Right lung (tissue), 5 donors: ENCODE data around the gene HOXB6. TPM values are rescaled to one million over a fixed set of nuclear protein-coding genes. Genes with fewer than 3 reads are reported as not detected.
A peak's percentile ranks its signal among the peaks of the same experiment; 100 is the strongest.

ENCODE experiments used
- DNase-seq, 2 donors: peaks; one replicate each; pipeline ENCODE4 v3.0.0-alpha.2; 2013
- polyA plus RNA-seq, 5 donors: library from polyadenylated mRNA; unstranded; fragments of 120-200 nt; gene quantifications; one replicate each; pipeline versions ENCODE4 v1.2.1 to v1.2.3, GENCODE V29; 2013; ENCODE audit warnings: inconsistent platforms in 1 of 5, low replicate concordance in 1 of 5; ENCODE audit not compliant: insufficient read length in 5 of 5, insufficient read depth in 1 of 5

Gene HOXB6
- polyA plus RNA-seq, 5 donors, result 11.9 to 14.9 (median 13.3) TPM

- peak in 1 of 2 donors; percentile 29 for DNase-seq
Measured at GRCh38 chr17:48596000-48596734, 8.6 kb downstream of the HOXB6 start.

DNA sequence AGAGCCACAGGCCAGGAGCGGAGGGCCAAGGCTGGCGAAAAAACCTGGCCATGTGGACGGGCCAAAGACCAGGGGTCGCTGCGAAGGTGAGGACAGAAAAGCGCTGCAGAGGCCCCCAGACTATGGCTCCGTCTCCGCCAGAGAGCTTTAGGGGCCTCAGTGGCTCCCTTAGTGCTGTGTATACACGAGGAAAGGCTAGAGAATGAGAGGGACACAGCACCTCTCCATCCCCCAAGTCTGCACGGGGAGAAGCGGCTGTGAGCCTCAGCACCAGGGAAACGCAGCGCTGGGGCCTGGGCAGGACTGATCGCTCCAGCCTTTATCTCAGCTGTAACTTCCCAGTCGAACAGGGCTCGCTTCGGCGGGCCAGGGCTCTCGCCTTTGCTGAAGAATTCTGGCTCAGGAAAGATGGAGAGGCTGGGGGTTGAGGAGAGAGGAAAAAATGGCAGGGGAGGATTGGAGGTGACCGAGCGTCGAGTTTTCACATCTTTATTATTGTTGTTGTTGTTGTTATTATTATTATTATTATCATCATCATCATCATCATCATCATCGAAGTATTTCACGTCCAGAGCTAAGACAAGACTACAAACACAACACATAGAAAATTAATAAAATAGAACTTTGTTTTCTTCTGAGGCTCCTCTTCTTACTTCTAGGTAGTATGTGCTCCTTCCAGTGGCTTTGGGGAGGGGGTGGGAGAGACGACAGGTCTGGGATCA, 9.3 kb downstream of the HOXB6 start:
- DNase-seq, result no peak

DNA sequence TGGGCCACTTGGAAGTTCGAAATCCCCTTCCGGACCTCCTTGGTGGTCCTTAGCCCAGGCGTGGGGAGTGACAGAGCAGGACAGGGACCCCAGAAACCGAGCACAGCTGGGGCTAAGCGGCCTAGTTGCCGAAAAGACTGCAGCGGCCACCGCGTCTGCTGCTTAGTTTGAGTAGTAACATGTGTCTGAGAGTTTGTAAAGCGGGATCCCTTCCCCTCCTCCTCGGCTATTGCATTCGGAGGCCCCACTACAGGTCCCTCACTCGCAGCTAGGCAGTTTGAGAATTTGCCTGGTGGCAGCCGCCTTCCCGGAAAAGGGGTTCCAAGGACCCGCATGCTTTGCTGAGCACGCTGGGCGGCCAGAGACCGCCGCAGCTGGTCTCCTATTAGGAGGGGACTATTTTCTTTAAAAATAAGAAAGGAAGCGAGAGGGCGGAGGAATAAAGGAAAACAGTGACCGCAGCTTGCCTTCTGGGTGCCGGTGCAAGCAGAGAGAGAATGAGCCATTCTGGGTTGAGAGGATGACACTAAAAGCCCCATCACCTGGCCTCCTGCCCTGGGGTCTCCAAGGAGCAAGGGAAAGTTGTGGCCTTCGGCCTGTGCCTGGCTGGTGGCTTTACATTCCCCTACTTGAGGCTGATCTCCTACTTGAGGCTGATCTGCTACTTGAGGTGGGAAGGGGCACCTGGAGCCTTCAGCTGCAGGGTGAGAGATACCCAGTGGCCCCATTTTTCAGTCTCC, 10.1 kb downstream of the HOXB6 start:
- peak in 1 of 2 donors; percentile 62 for DNase-seq

DNA sequence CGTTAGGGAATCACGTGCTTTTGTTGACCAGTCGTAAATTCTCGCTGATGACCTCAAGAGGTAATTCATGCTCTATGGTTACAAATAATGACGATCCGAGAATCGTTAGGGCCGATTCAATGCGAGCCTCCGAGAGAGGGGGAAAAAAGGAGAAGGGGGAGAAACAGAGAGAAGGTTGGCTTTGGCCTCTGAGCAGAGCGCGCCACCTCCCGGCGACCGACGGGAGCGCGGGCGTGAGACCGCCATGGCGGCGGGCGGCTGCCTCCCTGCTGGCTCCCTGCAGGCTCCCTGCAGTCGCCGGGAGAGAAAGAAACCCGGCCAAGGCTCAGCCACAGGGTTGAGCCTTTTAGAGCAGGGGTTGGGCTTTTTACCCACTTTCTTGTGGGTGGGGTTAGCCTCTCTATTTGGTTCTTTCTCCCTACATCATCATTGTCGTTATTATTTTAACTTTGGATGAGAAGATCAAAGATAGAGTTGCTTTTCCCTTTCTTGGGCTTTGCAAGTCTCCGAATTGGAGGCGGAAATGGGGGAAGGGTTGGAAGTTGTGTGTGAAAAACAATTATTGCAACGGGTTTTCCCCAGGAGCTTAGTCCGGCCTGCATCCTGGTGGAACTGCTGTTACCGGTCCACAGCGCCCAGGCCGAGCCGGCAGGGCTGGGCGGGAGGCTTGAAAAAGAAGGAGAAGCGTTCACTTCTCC, 10.8 kb downstream of the HOXB6 start:
- peak; percentile 94 to 97 for DNase-seq

- DNase-seq, result peak in 1 of 2 donors; percentile 31
Measured at GRCh38 chr17:48593126-48593829, 11.5 kb downstream of the HOXB6 start, which contains the start of gene HOXB5. TSS of gene HOXB5 (minus strand) at chr17:48593779. CDS start at chr17:48593682, 97 bp downstream.

DNA sequence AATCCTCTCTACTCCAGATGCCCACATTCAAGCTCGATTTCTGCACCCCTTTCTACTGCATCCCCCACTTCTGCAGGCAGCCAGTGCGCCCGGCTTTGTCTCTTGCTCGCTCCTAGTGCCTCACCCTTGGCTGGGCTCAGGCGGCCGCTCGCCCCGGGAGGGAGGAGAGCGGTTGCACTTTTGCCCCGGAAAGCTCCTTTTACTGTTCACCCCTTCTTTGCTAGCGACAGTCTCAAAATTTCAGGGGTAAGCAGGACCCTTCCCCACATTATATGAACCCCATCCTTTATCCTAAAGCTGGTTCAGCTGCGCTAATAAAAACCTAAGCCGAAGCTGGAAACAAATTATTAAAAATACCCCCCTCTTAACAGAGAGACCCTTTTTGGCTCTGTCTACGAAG, 12.2 kb downstream of the HOXB6 start:
- no peak for DNase-seq

- no peak for DNase-seq
Measured at GRCh38 chr17:48592057-48592514, 12.7 kb downstream of the HOXB6 start.

DNA sequence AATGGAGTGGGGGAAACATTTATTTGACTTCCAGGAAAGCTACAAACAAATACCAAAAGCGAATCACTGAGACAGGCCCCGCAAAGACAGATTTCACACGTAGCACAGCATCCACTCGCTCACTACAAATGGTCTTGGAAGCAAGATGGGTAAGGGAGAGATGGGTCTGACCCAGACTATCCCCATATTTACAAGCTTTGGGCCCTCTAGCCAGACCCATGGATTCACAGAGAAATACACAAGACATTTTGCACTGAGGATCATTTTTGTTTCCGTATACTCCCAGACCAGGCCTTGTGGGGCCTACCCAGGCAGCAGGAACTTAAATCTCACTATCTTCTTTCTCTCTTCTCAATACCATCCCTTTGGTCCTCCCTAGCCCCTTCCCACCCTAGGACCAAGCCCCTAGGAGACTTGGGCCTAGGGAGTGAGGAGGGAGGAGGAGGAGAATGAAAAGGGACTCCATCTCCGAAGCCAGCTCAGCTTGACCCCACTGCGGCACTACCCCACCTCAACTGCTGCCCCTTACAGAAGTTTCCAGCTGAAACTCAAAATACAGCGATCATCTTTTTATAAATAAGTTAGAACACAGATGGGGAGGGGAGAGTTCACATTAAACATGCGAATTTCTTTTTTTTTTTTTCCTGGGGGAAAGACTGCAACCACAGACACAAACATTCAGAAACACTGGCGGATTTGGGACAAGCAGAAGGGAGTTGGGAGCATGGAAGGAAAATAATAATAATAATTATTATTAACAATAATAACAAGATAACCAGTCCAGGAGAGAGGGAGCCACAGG, 13.3 kb downstream of the HOXB6 start:
- DNase-seq, result peak in 1 of 2 donors; percentile 28

- no peak for DNase-seq
Measured at GRCh38 chr17:48590607-48591161, 14.1 kb downstream of the HOXB6 start.

GRCh38 chr17:48589831-48590606, 14.8 kb downstream of the HOXB6 start, which contains the start of gene HOXB3:
TSS of gene HOXB3 (minus strand) at chr17:48590241. CDS start at chr17:48552474, 37,767 bp downstream.
- DNase-seq, result peak in 1 of 2 donors; percentile 48

- DNase-seq, result no peak
Measured at GRCh38 chr17:48589060-48589830, 15.5 kb downstream of the HOXB6 start.

- no peak for DNase-seq
Measured at GRCh38 chr17:48588528-48588927, 16.3 kb downstream of the HOXB6 start.

GRCh38 chr17:48588074-48588415, 16.7 kb downstream of the HOXB6 start:
- DNase-seq, result no peak

DNA sequence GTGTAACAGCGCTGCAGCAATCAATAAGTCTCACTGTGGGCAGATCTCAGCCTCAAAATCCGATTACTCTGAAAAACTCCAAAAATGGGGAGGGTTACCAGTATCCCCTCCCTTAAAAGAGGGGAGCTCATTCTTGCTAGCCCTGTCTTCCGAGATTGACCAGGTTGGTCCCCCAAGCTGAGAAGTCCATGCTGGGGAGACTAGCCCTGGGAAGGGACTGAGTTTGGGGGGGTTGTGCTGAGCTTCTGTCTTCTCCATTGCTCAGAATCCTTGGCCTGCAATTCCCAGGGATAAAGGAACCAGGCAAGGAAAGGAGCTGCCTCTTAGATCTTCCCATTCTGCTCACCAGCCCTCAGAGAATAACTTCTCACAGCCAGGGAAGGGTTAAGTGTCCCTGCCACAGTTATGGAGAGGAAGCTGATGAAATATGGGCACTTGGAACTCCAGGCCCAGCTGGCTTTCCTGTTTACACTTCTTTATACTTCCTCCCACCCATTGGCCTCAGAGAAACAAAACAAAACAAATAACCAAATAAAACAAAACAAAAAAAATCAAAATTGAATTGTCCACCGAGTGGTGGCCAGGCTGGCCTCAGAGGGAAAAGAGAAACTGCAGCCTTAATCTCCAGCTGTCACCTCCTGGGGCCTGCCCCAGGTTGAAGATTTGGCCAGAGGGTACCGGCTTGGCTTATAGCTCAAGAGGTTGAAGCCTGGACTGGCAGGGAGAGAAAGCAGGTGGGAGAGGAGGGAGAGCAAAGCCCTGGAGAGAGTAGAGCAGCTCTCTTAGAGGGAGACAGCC, 17.3 kb downstream of the HOXB6 start:
- peak in 1 of 2 donors; percentile 66 for DNase-seq

- peak in 1 of 2 donors; percentile 36 for DNase-seq
Measured at GRCh38 chr17:48586355-48587258, 18.2 kb downstream of the HOXB6 start.

- DNase-seq, result no peak
Measured at GRCh38 chr17:48584223-48584741, 20.5 kb downstream of the HOXB6 start.
